Heart left ventricle (tissue), 16 donors: ENCODE data around the gene TNFRSF1B. TPM values are rescaled to one million over a fixed set of nuclear protein-coding genes. Genes with fewer than 3 reads are reported as not detected.
A peak's percentile ranks its signal among the peaks of the same experiment; 100 is the strongest.

ENCODE experiments used
- ATAC-seq, 4 donors: fragments of 200-7000 bp; cut with Tn5 transposase; one replicate each; pipeline ENCODE4 v1.9.1; 2020 to 2022; ENCODE audit warnings: moderate library complexity in 4 of 4, mild to moderate bottlenecking in 3 of 4, moderate number of reproducible peaks in 1 of 4
- DNase-seq, 5 donors: peaks; one replicate each; pipeline ENCODE4 v3.0.0-alpha.2; 2020
- H3K27ac ChIP-seq, 12 donors: fragments of 200-600 bp; sonication (generic) in 4 of 12; one replicate each; pipeline versions ENCODE4 v1.5.0 to v1.8.0; 2016 to 2022; ENCODE audit warnings: mild to moderate bottlenecking in 2 of 12
- H3K27me3 ChIP-seq, 9 donors: fragments of 200-600 bp; sonication (generic) in 2 of 9; one replicate each; pipeline versions ENCODE4 v1.5.1 to v1.8.0; 2016 to 2022; ENCODE audit warnings: mild to moderate bottlenecking in 3 of 9
- H3K36me3 ChIP-seq, 9 donors: fragments of 200-600 bp; sonication (generic) in 2 of 9; one replicate each; pipeline versions ENCODE4 v1.5.0 to v1.8.0; 2018 to 2022; ENCODE audit warnings: mild to moderate bottlenecking in 2 of 9
- H3K4me1 ChIP-seq, 12 donors: fragments of 200-600 bp; sonication (generic) in 4 of 12; one replicate each; pipeline versions ENCODE4 v1.5.0 to v1.8.0; 2016 to 2022; ENCODE audit warnings: mild to moderate bottlenecking in 3 of 12
- H3K4me3 ChIP-seq, 12 donors: fragments of 200-600 bp; sonication (generic) in 4 of 12; one replicate each; pipeline versions ENCODE4 v1.5.0 to v1.8.0; 2017 to 2022; ENCODE audit warnings: mild to moderate bottlenecking in 9 of 12, moderate library complexity in 4 of 12
- H3K9me3 ChIP-seq, 12 donors: fragments of 200-600 bp; sonication (generic) in 4 of 12; one replicate each; pipeline versions ENCODE4 v1.5.0 to v1.8.0; 2016 to 2022; ENCODE audit warnings: mild to moderate bottlenecking in 1 of 12
- CTCF ChIP-seq, 12 donors: fragments of 200-600 bp; sonication (generic) in 4 of 12; IDR thresholded peaks; one replicate each; pipeline versions ENCODE4 v1.5.0 to v1.8.0; 2018 to 2022; ENCODE audit warnings: antibody characterized with exemption in 12 of 12, mild to moderate bottlenecking in 5 of 12
- POLR2A ChIP-seq, 2 donors: fragments of 450-650 bp; IDR thresholded peaks; one replicate each; pipeline ENCODE4 v1.6.1; 2017; ENCODE audit warnings: antibody characterized with exemption in 2 of 2, mild to moderate bottlenecking in 2 of 2, moderate library complexity in 2 of 2
- WGBS, 4 donors: extraction: QIAGEN DNeasy Blood & Tissue Kit in 2 of 4; methylation state at CpG; one replicate each; pipeline versions ENCODE4 v1.1.5 to v1.1.7; 2013 to 2018; 5-methylcytosine and 5-hydroxymethylcytosine counted together
- intact Hi-C, 10 donors: fragments of 100-400 bp; cut with DNase I; formaldehyde crosslinking; loops; one replicate each; pipeline versions ENCODE4 v1.11.1 to v1.14.2; 2022
- polyA plus RNA-seq, 2 donors: library from polyadenylated mRNA; stranded (reverse); fragments of 200-250 nt; gene quantifications; one replicate each; pipeline ENCODE4 v1.2.3, GENCODE V29; 2013
- total RNA-seq, 9 donors: library from RNA; depleted of rRNA in 2 of 9; stranded (reverse); fragments of >200 nt in 2 of 9; fragmentation: NEBNext Ultra II Directional in 3 of 9; extraction: Animal tissue kit (Norgen Biotek cat#: 25700) in 3 of 9; gene quantifications; one replicate each; pipeline versions ENCODE4 v1.1.0 to v1.2.4, GENCODE V29; 2016 to 2023
- donor health status: ischemic (EF 13 %, LVEDD 7.1; RV severe dilation, severe dysfunction).
- donor health status: healthy with polysubstance abuse.
- donor health status: DM: no; HTN: yes; CAD: no.
- donor health status: DM: no; HTN: no; CAD: no.
- donor health status: ischemic (EF 25% LVEDD 6.9; RV normal size, moderate dysfunction).
- donor health status: ischemic (EF 25% LVEDD 5.7; RV mildly dilated, moderate dysfunction).
- donor health status: healthy.
- donor health status: DM: yes; HTN: yes; CAD: no.
- donor health status: ischemic (EF 35%, LVEDD 5.7; RV mildly dilated, moderate dysfunction).
- donor health status: nonischemic (EF 11% LVEDD 7.7; RV severe dilation, severe dysfunction).
- donor health status: DM: yes; HTN: yes; CAD: no.
- donor health status: PGD.
- donor health status: ischemic (EF 29% LVEDD 5.4; RV normal size, mild dysfunction).
- donor health status: nonischemic (EF 23%, LVEDD 6.1; RV moderate dilation, normal function).

TNFRSF1B gene
- total and polyA plus RNA-seq, 11 donors, result 8.6 to 71.0 (median 14.9) TPM

DNA sequence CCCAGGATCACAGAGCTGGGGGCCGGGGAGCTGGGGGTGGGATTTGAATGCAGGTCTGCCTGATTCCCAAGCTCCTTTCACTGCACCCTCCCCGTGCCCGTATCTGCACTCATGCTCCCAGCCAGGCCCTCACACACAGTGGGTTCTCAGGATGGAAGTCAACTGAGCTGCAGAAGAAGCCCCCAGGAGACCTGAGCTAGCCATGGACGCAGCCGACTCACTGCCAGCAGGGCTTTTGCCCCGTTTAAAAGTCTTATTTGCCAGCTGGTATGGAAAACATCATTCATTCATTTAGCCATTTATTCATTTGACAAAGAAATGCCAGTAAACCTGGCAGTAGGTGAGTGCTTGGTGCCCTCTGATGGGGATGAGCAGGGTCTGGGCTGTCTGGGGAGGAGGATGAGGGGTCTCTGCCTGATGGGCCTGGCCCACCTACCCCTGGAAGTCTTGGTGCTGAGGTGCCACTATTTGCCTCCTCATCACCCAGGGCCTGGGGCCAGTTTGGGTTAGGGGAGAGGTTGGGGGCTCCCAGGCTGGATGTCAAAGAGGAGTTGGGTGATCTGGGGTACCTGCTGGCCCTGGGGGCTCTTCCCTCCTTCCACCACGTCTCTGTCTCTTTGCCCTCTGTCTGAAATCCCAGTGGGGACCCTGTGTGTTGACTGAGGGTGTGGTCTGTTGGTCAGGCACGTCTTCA is 2.8 kb downstream of the TNFRSF1B start:
- Histone ChIP-seq H3K9me3 (no peaks in the 10 kb centered on the region), H3K4me1 (peaks cover 6 to 82% (median 45%) of the 10 kb centered on the region in 12 donors), H3K27me3 (peaks cover 0 to 8% (median 0%) of the 10 kb centered on the region in 9 donors), H3K36me3 (peaks cover 0 to 29% (median 0%) of the 10 kb centered on the region in 9 donors), H3K4me3 (peak overlapping the region in 8 of 12 donors; percentile 71 to 99 (median 91)), H3K27ac (peak overlapping the region in 10 of 12 donors; percentile 15 to 96 (median 92))
- ATAC-seq, result no peak
- DNase-seq, result no peak
- TF ChIP-seq CTCF (IDR thresholded peaks at IDR 0.05) (no peak), POLR2A (IDR thresholded peaks at IDR 0.05) (no peak)
- 76 to 80% (median 77%) methylated on average over 8 of the region's 8 CpGs for WGBS, 4 donors
- intact Hi-C loops, result loop anchor here in 2 of 10 donors (5.0 kb wide), 2 partner anchors 37 to 38 kb away; no protein-coding TSS in a partner anchor

DNA sequence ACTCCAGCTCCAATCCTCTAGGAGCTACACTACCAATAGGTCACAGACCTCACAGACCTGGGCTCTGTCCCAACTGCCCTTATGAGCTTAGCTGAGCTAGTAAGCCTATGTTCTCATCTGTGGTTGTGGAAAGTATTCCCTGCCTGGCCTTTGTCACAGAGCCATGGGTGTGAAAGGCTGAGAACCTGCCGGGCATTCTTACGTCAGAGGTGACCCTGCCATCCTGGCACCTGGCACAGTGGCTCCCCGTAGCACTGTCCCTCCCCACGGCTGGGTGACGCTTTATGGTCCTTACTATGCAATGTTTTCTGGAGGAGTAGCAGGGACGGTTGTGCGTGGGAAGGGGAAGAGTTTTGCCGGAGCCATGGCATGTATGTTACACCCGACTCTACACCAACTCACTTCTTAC is 3.5 kb downstream of the TNFRSF1B start:
- DNase-seq (peak in 2 of 5 donors; percentile 60 to 84), ATAC-seq (peak in 3 of 4 donors; percentile 11 to 74 (median 71))
- Histone ChIP-seq H3K4me1 (peaks cover 6 to 82% (median 51%) of the 10 kb centered on the region in 12 donors), H3K27ac (peak overlapping the region in 7 of 12 donors; percentile 15 to 96 (median 88)), H3K9me3 (no peaks in the 10 kb centered on the region), H3K4me3 (peak overlapping the region in 2 of 12 donors; percentile 6 to 99), H3K27me3 (peaks cover 0 to 8% (median 0%) of the 10 kb centered on the region in 9 donors), H3K36me3 (peaks cover 0 to 29% (median 0%) of the 10 kb centered on the region in 9 donors)
- 64 to 82% (median 75%) methylated on average over 9 of the region's 9 CpGs for WGBS, 4 donors
- intact Hi-C loops, result no loop called here
- no peak for TF ChIP-seq CTCF (IDR thresholded peaks at IDR 0.05)
- no peak for TF ChIP-seq POLR2A (IDR thresholded peaks at IDR 0.05)

- DNase-seq (no peak), ATAC-seq (no peak)
- TF ChIP-seq POLR2A (IDR thresholded peaks at IDR 0.05) (no peak), CTCF (IDR thresholded peaks at IDR 0.05) (no peak)
- H3K9me3 ChIP-seq, result no peaks in the 10 kb centered on the region
- H3K36me3 ChIP-seq, result peaks cover 0 to 29% (median 0%) of the 10 kb centered on the region in 9 donors
- H3K4me3 ChIP-seq, result peak overlapping the region in 1 of 12 donors; percentile 32
- H3K4me1 ChIP-seq, result peaks cover 8 to 85% (median 59%) of the 10 kb centered on the region in 12 donors
- H3K27ac ChIP-seq, result peak overlapping the region in 8 of 12 donors; percentile 58 to 96 (median 80)
- WGBS, 4 donors, result 90 to 92% (median 91%) methylated on average over 12 of the region's 12 CpGs
- H3K27me3 ChIP-seq, result peaks cover 0 to 8% (median 0%) of the 10 kb centered on the region in 9 donors
- intact Hi-C loops, result no loop called here
Observed at GRCh38 chr1:12171206-12172041, 4.6 kb downstream of the TNFRSF1B start.
